Measurements from ENCODE around the gene FRMD6.

FRMD6 gene

DNA sequence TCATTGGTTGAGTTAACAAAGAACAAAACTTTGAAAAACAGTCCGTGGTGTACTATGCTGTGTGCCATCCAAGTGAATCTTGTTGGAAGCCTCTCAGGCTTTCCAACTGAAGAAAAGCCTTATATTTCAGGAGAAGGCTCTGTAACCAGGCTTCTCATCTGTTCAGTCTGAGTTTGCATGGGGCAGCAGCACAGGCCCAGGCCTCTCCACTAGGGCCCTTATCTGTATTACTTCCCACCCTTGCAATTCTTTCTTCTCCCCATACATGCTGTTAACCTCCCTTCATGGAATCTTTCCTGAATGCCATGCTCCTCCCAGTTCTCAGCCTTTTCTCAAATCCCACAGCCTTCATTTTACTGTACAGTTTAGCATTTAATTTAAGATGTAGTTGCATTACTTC, 28.3 kb downstream of the FRMD6 start:
- TF ChIP-seq, protein P1, sequence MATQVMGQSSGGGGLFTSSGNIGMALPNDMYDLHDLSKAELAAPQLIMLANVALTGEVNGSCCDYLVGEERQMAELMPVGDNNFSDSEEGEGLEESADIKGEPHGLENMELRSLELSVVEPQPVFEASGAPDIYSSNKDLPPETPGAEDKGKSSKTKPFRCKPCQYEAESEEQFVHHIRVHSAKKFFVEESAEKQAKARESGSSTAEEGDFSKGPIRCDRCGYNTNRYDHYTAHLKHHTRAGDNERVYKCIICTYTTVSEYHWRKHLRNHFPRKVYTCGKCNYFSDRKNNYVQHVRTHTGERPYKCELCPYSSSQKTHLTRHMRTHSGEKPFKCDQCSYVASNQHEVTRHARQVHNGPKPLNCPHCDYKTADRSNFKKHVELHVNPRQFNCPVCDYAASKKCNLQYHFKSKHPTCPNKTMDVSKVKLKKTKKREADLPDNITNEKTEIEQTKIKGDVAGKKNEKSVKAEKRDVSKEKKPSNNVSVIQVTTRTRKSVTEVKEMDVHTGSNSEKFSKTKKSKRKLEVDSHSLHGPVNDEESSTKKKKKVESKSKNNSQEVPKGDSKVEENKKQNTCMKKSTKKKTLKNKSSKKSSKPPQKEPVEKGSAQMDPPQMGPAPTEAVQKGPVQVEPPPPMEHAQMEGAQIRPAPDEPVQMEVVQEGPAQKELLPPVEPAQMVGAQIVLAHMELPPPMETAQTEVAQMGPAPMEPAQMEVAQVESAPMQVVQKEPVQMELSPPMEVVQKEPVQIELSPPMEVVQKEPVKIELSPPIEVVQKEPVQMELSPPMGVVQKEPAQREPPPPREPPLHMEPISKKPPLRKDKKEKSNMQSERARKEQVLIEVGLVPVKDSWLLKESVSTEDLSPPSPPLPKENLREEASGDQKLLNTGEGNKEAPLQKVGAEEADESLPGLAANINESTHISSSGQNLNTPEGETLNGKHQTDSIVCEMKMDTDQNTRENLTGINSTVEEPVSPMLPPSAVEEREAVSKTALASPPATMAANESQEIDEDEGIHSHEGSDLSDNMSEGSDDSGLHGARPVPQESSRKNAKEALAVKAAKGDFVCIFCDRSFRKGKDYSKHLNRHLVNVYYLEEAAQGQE (IDR thresholded peaks at IDR 0.05; ENCODE audit: insufficient read depth in 1 of 2, low read depth in 2 of 2, low read length in 2 of 2) = no peak
- TF ChIP-seq FOXP2 (optimal IDR thresholded peaks at IDR 0.05; ENCODE audit: borderline replicate concordance, extremely low read depth, extremely low read length, insufficient read depth) = no peak
- no peak for TF ChIP-seq POLR2AphosphoS5 (IDR thresholded peaks at IDR 0.05; ENCODE audit: low read depth, low read length)
- TF ChIP-seq SIN3A (IDR thresholded peaks at IDR 0.05; ENCODE audit: borderline replicate concordance, insufficient read depth, low read length) = no peak
- TF ChIP-seq TAF1 (IDR thresholded peaks at IDR 0.05; ENCODE audit: borderline replicate concordance, insufficient read depth, low read length) = no peak

DNA sequence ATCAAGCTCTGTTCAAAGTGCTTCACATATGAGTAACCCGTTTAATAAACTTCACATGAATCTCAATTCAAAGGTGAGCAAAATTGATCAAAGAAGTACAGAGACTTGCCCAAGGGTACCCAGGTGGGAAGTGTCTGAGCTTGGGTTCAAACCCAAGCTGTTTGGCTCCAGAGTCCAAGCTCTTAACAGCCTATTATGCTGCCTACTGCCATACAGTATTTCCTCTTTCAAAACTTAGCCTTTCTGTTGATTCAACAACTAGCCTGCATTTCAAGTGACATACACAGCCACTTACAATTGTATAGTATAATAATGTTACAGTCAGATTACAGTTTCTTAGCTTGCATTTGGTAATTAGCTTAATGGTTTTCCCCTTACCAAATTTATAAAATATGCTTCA, 29.7 kb downstream of the FRMD6 start:
- no peak for TF ChIP-seq POLR2AphosphoS5 (IDR thresholded peaks at IDR 0.05; ENCODE audit: low read depth, low read length)
- no peak for TF ChIP-seq FOXP2 (optimal IDR thresholded peaks at IDR 0.05; ENCODE audit: borderline replicate concordance, extremely low read depth, extremely low read length, insufficient read depth)
- no peak for TF ChIP-seq TAF1 (IDR thresholded peaks at IDR 0.05; ENCODE audit: borderline replicate concordance, insufficient read depth, low read length)
- TF ChIP-seq, protein P1 (IDR thresholded peaks at IDR 0.05; ENCODE audit: insufficient read depth in 1 of 2, low read depth in 2 of 2, low read length in 2 of 2) = no peak
- no peak for TF ChIP-seq SIN3A (IDR thresholded peaks at IDR 0.05; ENCODE audit: borderline replicate concordance, insufficient read depth, low read length)

DNA sequence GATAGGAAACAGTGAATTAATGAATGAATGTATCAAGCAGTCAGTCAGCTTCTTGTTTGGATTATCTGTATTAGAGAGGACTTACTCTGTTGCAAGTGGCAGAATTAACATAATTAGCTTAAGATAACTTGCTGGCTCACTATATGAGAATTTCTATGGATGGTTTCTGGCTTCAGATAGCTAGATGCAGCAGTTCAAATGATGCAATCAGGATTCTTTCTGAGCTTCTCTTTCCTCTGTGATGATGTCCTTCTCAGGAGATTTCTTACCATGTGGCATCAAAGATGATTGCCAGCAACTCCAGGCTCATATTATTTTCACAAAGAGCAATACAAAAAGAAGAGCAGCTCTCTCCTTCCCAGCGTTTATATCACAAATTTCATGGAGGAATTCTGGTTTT, 30.7 kb downstream of the FRMD6 start:
- TF ChIP-seq FOXP2 (optimal IDR thresholded peaks at IDR 0.05; ENCODE audit: borderline replicate concordance, extremely low read depth, extremely low read length, insufficient read depth) (no peak), POLR2AphosphoS5 (IDR thresholded peaks at IDR 0.05; ENCODE audit: low read depth, low read length) (no peak), SIN3A (IDR thresholded peaks at IDR 0.05; ENCODE audit: borderline replicate concordance, insufficient read depth, low read length) (no peak), TAF1 (IDR thresholded peaks at IDR 0.05; ENCODE audit: borderline replicate concordance, insufficient read depth, low read length) (no peak)
- TF ChIP-seq, protein P1 (IDR thresholded peaks at IDR 0.05; ENCODE audit: insufficient read depth in 1 of 2, low read depth in 2 of 2, low read length in 2 of 2) = no peak

DNA sequence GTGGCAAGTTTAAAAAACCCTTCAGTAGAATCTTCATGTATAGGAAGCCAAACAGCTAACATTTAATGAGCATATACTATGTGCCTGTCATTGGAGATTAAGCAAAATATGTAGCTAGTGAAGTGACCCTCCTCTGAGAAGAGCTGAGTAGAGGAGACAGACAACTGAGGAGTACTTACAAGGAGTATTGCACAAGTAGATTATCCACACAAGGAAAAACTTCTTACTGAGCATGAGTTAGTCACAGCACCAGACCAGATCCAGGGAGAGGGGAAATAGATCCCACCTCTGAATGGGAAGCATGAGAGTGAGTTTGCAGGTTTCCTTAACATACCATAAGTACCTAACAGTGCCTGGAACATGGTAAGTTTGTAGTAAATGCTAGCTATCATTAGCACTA, 33.0 kb downstream of the FRMD6 start:
- TF ChIP-seq, protein P1 (IDR thresholded peaks at IDR 0.05; ENCODE audit: insufficient read depth in 1 of 2, low read depth in 2 of 2, low read length in 2 of 2) = no peak
- TF ChIP-seq SIN3A (IDR thresholded peaks at IDR 0.05; ENCODE audit: borderline replicate concordance, insufficient read depth, low read length) (no peak), TAF1 (IDR thresholded peaks at IDR 0.05; ENCODE audit: borderline replicate concordance, insufficient read depth, low read length) (no peak), POLR2AphosphoS5 (IDR thresholded peaks at IDR 0.05; ENCODE audit: low read depth, low read length) (no peak), FOXP2 (optimal IDR thresholded peaks at IDR 0.05; ENCODE audit: borderline replicate concordance, extremely low read depth, extremely low read length, insufficient read depth) (no peak)

DNA sequence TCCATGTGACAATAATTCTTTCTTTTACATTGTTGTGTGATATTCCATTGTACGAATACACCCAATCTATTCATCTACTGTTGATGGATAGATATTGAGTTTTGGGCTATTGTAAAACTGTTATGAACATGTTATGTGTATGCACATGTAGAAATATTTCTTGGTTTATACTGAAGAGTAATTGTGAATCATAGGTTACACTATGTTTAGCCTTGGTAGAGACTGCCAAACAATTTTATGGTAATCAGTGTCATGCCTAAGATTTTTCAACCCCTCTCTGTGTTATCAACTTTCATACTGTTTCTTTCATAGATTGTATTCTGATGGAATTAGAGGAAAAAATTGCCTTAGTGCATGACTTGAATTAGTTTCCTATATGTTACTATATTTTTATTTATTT, 39.5 kb downstream of the FRMD6 start:
- TF ChIP-seq SIN3A (IDR thresholded peaks at IDR 0.05; ENCODE audit: borderline replicate concordance, insufficient read depth, low read length) = no peak
- TF ChIP-seq, protein P1 (IDR thresholded peaks at IDR 0.05; ENCODE audit: insufficient read depth in 1 of 2, low read depth in 2 of 2, low read length in 2 of 2) = no peak
- TF ChIP-seq POLR2AphosphoS5 (IDR thresholded peaks at IDR 0.05; ENCODE audit: low read depth, low read length) = no peak
- no peak for TF ChIP-seq TAF1 (IDR thresholded peaks at IDR 0.05; ENCODE audit: borderline replicate concordance, insufficient read depth, low read length)
- TF ChIP-seq FOXP2 (optimal IDR thresholded peaks at IDR 0.05; ENCODE audit: borderline replicate concordance, extremely low read depth, extremely low read length, insufficient read depth) = no peak

All from PFSK-1 (cell line).